GM12878 (cell line): ENCODE measurements around the gene ZP4. TPM values are rescaled to one million over a fixed set of nuclear protein-coding genes. Genes with fewer than 3 reads are reported as not detected.

Experiments used
- CBFB ChIP-seq: IDR thresholded peaks from 2 replicates; pipeline ENCODE4 v1.6.1; 2016; ENCODE audit warnings: antibody characterized with exemption, low read depth
- CEBPB ChIP-seq, 2 experiments: fragments of 150-350 bp in 1 of 2; IDR thresholded peaks; 2 replicates each; pipeline ENCODE4 v1.6.1; 2012 to 2014; ENCODE audit warnings: low read depth in 2 of 2, low read length in 2 of 2, borderline replicate concordance in 1 of 2, inconsistent platforms in 1 of 2
- CREM ChIP-seq: IDR thresholded peaks from 2 replicates; pipeline ENCODE4 v1.6.1; 2014; ENCODE audit warnings: antibody characterized with exemption, low read depth
- EGR1 ChIP-seq, 2 experiments: IDR thresholded peaks; 1 replicate in 1 of 2; 2 replicates in 1 of 2; pipeline ENCODE4 v1.6.1; 2011 to 2012; ENCODE audit warnings: low read depth in 2 of 2, low read length in 2 of 2, borderline replicate concordance in 1 of 2, mild to moderate bottlenecking in 1 of 2, moderate library complexity in 1 of 2
- ELK1 ChIP-seq: IDR thresholded peaks from 2 replicates; pipeline ENCODE4 v1.6.1; 2012; ENCODE audit warnings: low read depth, low read length, improper control_type of control experiment
- KDM1A ChIP-seq: fragments of 200-600 bp; sonication (generic); IDR thresholded peaks from 2 replicates; pipeline ENCODE4 v1.6.1; 2016; ENCODE audit warnings: borderline replicate concordance
- KLF5 ChIP-seq: fragments of 450-650 bp; IDR thresholded peaks from 2 replicates; pipeline ENCODE4 v1.6.1; 2014; ENCODE audit warnings: mild to moderate bottlenecking; ENCODE audit not compliant: partially characterized antibody
- NFYA ChIP-seq: IDR thresholded peaks from 2 replicates; pipeline ENCODE4 v1.6.1; 2011; ENCODE audit warnings: low read depth, mild to moderate bottlenecking, low read length, improper control_type of control experiment, borderline replicate concordance
- NR2C1 ChIP-seq: fragments of 450-650 bp; IDR thresholded peaks from 2 replicates; pipeline ENCODE4 v1.6.1; 2017; ENCODE audit warnings: antibody characterized with exemption, mild to moderate bottlenecking, moderate library complexity
- NR2F1 ChIP-seq: fragments of 450-650 bp; conservative IDR thresholded peaks from 2 replicates; pipeline ENCODE4 v1.6.1; 2017; ENCODE audit warnings: mild to moderate bottlenecking
- PAX5 ChIP-seq: IDR thresholded peaks from 2 replicates; pipeline ENCODE4 v1.6.1; 2011; ENCODE audit warnings: low read depth, low read length, borderline replicate concordance
- POLR2AphosphoS2 ChIP-seq: IDR thresholded peaks from 2 replicates; pipeline ENCODE4 v1.6.1; 2011; ENCODE audit warnings: low read depth, mild to moderate bottlenecking, low read length, improper control_type of control experiment, moderate library complexity
- POLR2AphosphoS5 ChIP-seq: IDR thresholded peaks from 2 replicates; pipeline ENCODE4 v1.6.1; 2011; ENCODE audit warnings: mild to moderate bottlenecking, low read length, inconsistent platforms
- RFX5 ChIP-seq: IDR thresholded peaks from 2 replicates; pipeline ENCODE4 v1.6.1; 2011; ENCODE audit warnings: low read depth, low read length, improper control_type of control experiment
- SP1 ChIP-seq: IDR thresholded peaks from one replicate; pipeline ENCODE4 v1.6.1; 2011; ENCODE audit warnings: low read depth, low read length
- SREBF1 ChIP-seq: IDR thresholded peaks from 2 replicates; pipeline ENCODE4 v1.6.1; 2012; ENCODE audit warnings: mild to moderate bottlenecking, low read length
- TCF12 ChIP-seq: IDR thresholded peaks from 2 replicates; pipeline ENCODE4 v1.6.1; 2011; ENCODE audit warnings: low read depth, mild to moderate bottlenecking, low read length
- YBX1 ChIP-seq: fragments of 450-650 bp; IDR thresholded peaks from 2 replicates; pipeline ENCODE4 v1.6.1; 2016; ENCODE audit warnings: antibody characterized with exemption
- ZBTB33 ChIP-seq: fragments of 450-650 bp; IDR thresholded peaks from 2 replicates; pipeline ENCODE4 v1.6.1; 2017; ENCODE audit warnings: mild to moderate bottlenecking
- ZZZ3 ChIP-seq: IDR thresholded peaks from 2 replicates; pipeline ENCODE4 v1.6.1; 2011; ENCODE audit warnings: low read depth; ENCODE audit not compliant: control insufficient read depth, insufficient read length
- polyA plus RNA-seq, 11 experiments: library from polyadenylated mRNA; depleted of rRNA in 4 of 11; unstranded in 6 of 11; stranded (reverse) in 5 of 11; fragments of >200 nt; fragmentation: Nextera tagmentation in 4 of 11; fragmentation: Illumina TruSeq in 1 of 11; extraction: Ambion mirVana in 4 of 11; extraction: Trizol in 1 of 11; gene quantifications; 1 replicate in 1 of 11; 2 replicates in 10 of 11; pipeline versions ENCODE4 v1.2.1 to v1.2.3, GENCODE V29; 2011 to 2016; ENCODE audit warnings: inconsistent platforms in 2 of 11, missing spikeins in 2 of 11, low read depth in 1 of 11
- total RNA-seq, 4 experiments: library from RNA; depleted of rRNA in 3 of 4; stranded (reverse); fragments of >200 nt in 3 of 4; fragmentation: Illumina TruSeq in 1 of 4; extraction: Trizol in 1 of 4; gene quantifications; 2 replicates each; pipeline versions ENCODE4 v1.2.1 to v1.2.3, GENCODE V29; 2013 to 2021
- TF ChIP-seq, protein P1 (sequence below): IDR thresholded peaks from 2 replicates; pipeline ENCODE4 v1.6.1; 2012; ENCODE audit warnings: low read depth, low read length, improper control_type of control experiment
- TF ChIP-seq, protein P2 (sequence below): fragments of 450-650 bp; IDR thresholded peaks from 2 replicates; pipeline ENCODE4 v1.6.1; 2016; ENCODE audit warnings: mild to moderate bottlenecking, moderate library complexity, borderline replicate concordance
- TF ChIP-seq, protein P3 (sequence below): IDR thresholded peaks from 2 replicates; pipeline ENCODE4 v1.6.1; 2011; ENCODE audit warnings: low read depth, mild to moderate bottlenecking, low read length, moderate library complexity, borderline replicate concordance; ENCODE audit errors: extremely low read depth

Gene ZP4
- total and polyA plus RNA-seq, 10 of the 15 experiments (the other 5 are each of a cell fraction or from before 2014, with no cell fraction given): 0.23 TPM; not detected in 9

DNA sequence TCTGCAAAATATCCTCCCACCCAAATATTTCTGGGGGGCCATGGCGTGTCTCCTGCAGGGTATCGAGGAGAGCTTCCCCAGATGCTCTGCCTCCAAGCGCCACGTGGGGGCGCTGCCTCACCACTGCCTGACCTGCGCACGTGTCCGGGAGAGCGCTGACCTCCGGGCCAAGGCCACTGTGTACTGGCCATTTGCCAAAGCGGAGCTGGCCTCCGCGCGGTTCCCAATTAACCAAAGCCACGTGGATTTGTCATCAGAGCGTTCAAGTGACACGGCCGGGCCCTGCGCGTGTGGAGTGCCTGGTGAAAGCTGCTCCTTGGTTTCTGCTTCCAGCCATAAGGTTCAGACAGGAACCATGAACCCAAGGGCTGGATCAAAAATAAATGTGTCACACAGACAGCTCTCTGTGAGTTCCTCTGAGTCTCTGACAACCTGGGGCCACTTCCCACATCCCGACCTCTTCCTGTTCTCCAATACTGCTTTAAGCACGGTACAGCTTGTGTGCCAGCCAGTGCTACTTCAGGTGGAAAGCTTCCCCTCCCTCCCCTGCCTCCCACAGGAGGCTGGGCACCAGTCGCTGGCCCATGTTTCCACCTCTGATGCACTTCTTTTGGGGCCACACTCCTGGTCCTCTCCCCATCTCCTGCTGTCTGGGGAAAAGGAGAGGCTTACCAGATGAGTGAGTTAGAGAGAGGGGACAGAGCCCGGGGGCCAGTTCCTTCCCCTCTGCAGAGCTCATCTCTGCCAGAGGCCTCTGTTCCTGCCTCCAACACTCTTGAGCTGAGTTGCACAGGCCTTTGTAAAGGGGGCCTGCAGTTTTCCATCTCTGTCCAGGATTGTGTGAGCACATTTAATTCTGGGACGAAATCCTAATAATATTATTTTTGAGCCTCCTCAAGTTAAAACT, 26.1 kb downstream of the ZP4 start (continued):
- TF ChIP-seq POLR2AphosphoS2: no peak
- TF ChIP-seq NFYA: no peak
- TF ChIP-seq, protein P1, sequence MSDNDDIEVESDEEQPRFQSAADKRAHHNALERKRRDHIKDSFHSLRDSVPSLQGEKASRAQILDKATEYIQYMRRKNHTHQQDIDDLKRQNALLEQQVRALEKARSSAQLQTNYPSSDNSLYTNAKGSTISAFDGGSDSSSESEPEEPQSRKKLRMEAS: peak; percentile 81; the same call in 1 of the 2 replicates
- TF ChIP-seq CBFB: no peak
- TF ChIP-seq, protein P2, sequence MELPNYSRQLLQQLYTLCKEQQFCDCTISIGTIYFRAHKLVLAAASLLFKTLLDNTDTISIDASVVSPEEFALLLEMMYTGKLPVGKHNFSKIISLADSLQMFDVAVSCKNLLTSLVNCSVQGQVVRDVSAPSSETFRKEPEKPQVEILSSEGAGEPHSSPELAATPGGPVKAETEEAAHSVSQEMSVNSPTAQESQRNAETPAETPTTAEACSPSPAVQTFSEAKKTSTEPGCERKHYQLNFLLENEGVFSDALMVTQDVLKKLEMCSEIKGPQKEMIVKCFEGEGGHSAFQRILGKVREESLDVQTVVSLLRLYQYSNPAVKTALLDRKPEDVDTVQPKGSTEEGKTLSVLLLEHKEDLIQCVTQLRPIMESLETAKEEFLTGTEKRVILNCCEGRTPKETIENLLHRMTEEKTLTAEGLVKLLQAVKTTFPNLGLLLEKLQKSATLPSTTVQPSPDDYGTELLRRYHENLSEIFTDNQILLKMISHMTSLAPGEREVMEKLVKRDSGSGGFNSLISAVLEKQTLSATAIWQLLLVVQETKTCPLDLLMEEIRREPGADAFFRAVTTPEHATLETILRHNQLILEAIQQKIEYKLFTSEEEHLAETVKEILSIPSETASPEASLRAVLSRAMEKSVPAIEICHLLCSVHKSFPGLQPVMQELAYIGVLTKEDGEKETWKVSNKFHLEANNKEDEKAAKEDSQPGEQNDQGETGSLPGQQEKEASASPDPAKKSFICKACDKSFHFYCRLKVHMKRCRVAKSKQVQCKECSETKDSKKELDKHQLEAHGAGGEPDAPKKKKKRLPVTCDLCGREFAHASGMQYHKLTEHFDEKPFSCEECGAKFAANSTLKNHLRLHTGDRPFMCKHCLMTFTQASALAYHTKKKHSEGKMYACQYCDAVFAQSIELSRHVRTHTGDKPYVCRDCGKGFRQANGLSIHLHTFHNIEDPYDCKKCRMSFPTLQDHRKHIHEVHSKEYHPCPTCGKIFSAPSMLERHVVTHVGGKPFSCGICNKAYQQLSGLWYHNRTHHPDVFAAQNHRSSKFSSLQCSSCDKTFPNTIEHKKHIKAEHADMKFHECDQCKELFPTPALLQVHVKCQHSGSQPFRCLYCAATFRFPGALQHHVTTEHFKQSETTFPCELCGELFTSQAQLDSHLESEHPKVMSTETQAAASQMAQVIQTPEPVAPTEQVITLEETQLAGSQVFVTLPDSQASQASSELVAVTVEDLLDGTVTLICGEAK: no peak
- TF ChIP-seq NR2C1: no peak
- TF ChIP-seq YBX1: no peak
- TF ChIP-seq RFX5: no peak
- TF ChIP-seq POLR2AphosphoS5: no peak
- peak; percentile 94 for TF ChIP-seq NR2F1
- no peak for TF ChIP-seq KDM1A
- TF ChIP-seq, protein P3, sequence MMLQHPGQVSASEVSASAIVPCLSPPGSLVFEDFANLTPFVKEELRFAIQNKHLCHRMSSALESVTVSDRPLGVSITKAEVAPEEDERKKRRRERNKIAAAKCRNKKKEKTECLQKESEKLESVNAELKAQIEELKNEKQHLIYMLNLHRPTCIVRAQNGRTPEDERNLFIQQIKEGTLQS: no peak
- no peak for TF ChIP-seq ZBTB33
- no peak for TF ChIP-seq PAX5
- TF ChIP-seq EGR1 (IDR thresholded peaks at IDR 0.05; ENCODE audit: borderline replicate concordance in 1 of 2, low read depth in 2 of 2, low read length in 2 of 2): no peak
- TF ChIP-seq KLF5: no peak
- TF ChIP-seq CREM: no peak
- no peak for TF ChIP-seq ELK1
- TF ChIP-seq ZZZ3: no peak
- TF ChIP-seq TCF12: no peak
- no peak for TF ChIP-seq CEBPB (IDR thresholded peaks at IDR 0.05; ENCODE audit: borderline replicate concordance in 1 of 2, low read depth in 2 of 2, low read length in 2 of 2)
- no peak for TF ChIP-seq SP1
- no peak for TF ChIP-seq SREBF1
